ENCODE measurements around the gene KCNQ1. TPM values are rescaled to one million over a fixed set of nuclear protein-coding genes. Genes with fewer than 3 reads are reported as not detected.

KCNQ1 gene
- total RNA-seq, 1 donor from 2014 or later = 4.8 TPM

DNA sequence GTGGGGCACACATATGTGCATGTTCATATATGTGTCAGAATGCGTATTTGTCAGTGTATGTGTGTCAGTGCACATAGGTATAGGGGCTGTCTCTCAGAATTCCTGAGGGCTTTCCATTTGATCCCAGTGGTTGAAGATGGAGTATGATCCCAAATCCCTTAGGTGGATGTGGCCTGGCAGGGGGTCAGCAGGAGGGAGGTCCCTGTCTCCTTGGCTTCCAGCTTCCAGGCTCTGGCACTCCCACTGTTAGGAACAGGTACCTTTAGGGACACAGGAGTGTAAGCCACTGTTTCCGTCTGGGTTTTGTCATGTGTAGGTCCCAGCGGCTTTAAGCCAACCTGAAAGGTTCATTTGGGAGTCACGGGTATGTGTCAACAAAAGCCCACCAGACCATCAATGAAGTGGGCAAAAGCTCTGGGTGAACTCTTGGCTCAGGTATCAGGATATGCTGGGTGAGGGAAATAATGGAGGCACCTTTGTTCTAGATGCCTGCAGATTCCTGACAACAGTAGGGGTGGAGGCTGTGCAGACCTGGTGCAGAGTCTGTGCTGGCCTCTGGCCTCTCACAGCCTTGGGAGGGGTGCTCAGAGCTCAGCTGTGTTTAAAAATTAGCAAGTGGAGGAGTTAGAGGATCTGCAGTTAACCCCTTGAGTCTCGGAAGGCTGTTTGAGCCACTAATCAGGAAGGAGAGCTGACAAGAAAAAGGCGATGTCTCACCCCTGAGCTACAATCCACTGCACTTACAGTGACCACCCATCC is 246.0 kb downstream of the KCNQ1 start:
- TF ChIP-seq, protein P1, sequence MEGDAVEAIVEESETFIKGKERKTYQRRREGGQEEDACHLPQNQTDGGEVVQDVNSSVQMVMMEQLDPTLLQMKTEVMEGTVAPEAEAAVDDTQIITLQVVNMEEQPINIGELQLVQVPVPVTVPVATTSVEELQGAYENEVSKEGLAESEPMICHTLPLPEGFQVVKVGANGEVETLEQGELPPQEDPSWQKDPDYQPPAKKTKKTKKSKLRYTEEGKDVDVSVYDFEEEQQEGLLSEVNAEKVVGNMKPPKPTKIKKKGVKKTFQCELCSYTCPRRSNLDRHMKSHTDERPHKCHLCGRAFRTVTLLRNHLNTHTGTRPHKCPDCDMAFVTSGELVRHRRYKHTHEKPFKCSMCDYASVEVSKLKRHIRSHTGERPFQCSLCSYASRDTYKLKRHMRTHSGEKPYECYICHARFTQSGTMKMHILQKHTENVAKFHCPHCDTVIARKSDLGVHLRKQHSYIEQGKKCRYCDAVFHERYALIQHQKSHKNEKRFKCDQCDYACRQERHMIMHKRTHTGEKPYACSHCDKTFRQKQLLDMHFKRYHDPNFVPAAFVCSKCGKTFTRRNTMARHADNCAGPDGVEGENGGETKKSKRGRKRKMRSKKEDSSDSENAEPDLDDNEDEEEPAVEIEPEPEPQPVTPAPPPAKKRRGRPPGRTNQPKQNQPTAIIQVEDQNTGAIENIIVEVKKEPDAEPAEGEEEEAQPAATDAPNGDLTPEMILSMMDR (conservative IDR thresholded peaks at IDR 0.05) = no peak
- no peak for DNase-seq (ENCODE audit: extremely low spot score, unreplicated experiment)
- H3K9me3 Mint-ChIP-seq = no peaks in the 10 kb centered on the region
- H3K4me3 Mint-ChIP-seq = no peak overlapping the region
- H3K27me3 Mint-ChIP-seq = no peaks in the 10 kb centered on the region
- H3K27ac Mint-ChIP-seq = peak overlapping the region; percentile 22
- H3K36me3 Mint-ChIP-seq = peaks cover 10% of the 10 kb centered on the region
- H3K4me1 Mint-ChIP-seq (ENCODE audit: unreplicated experiment) = peaks cover 51% of the 10 kb centered on the region

DNA sequence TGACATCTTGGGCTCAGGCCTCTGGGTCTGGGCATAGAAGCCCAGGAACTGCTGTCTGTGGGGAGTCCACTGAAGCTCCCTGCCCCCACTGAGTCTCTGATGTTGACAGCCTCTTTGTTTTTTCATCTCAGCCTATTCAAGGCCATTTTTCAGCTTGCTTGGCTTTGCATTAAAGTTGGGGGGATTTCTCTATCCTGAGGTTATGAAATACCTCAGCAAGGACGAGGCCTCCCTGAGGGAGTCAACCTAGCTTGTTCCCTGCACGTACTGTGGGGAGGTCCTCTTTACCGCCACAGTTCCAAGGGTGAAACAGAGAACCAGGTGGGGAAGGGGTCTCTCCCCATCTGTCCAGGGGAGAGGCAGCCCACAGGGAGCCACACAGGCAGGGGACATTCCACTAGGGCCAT is 246.6 kb downstream of the KCNQ1 start:
- Mint-ChIP-seq H3K27ac (no peak overlapping the region), H3K27me3 (no peaks in the 10 kb centered on the region), H3K9me3 (no peaks in the 10 kb centered on the region), H3K4me1 (ENCODE audit: unreplicated experiment) (peaks cover 57% of the 10 kb centered on the region), H3K4me3 (no peak overlapping the region), H3K36me3 (peaks cover 10% of the 10 kb centered on the region)
- DNase-seq (ENCODE audit: extremely low spot score, unreplicated experiment) = no peak
- TF ChIP-seq, protein P1 (conservative IDR thresholded peaks at IDR 0.05) = no peak

DNA sequence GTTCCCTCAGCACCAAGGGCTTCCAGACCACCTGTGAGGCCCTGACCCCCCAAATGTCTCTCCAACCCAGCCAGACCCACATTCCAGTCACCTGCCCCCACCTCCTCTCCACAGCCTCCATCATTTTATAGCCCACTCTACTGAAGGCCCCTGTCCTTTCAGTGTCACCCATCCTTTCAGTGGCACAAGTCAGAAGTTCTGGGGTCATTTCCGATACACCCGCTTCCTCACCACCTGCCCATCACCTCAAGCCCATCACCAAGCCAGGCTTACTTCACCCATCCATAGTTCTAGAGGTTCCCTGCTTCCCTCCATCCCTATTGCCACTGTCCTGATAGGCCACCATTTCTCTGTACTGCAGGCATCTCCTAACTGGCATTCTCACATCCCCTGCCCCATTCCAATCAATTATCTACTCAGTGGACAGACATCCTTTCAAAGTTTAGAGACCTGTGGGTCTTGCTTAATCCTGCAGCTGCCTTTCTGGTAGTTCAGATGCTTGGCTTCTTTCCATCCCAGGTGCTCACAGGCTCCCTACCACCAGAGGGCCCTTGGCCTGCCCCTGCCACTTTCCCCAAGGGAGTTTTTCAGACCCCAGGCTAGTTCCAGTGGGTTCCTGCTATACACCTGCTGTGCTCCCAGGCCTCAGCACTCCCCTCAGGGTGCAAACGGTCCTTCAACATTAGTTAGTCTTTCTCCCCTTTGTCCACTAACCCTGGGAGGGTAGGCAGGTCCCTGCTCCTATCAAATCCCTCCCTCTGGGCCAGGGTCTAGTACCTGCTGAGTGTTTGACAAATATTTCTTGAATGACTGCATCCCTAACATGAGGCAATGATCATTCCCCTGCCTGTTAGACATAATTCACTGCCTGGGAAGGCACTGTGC is 247.4 kb downstream of the KCNQ1 start:
- DNase-seq (ENCODE audit: extremely low spot score, unreplicated experiment) = no peak
- Mint-ChIP-seq H3K4me1 (ENCODE audit: unreplicated experiment) (peaks cover 65% of the 10 kb centered on the region), H3K4me3 (peak overlapping the region; percentile 35), H3K36me3 (peaks cover 10% of the 10 kb centered on the region), H3K9me3 (no peaks in the 10 kb centered on the region), H3K27me3 (no peaks in the 10 kb centered on the region), H3K27ac (peak overlapping the region; percentile 70)
- TF ChIP-seq, protein P1 (conservative IDR thresholded peaks at IDR 0.05) = peak; percentile 62

DNA sequence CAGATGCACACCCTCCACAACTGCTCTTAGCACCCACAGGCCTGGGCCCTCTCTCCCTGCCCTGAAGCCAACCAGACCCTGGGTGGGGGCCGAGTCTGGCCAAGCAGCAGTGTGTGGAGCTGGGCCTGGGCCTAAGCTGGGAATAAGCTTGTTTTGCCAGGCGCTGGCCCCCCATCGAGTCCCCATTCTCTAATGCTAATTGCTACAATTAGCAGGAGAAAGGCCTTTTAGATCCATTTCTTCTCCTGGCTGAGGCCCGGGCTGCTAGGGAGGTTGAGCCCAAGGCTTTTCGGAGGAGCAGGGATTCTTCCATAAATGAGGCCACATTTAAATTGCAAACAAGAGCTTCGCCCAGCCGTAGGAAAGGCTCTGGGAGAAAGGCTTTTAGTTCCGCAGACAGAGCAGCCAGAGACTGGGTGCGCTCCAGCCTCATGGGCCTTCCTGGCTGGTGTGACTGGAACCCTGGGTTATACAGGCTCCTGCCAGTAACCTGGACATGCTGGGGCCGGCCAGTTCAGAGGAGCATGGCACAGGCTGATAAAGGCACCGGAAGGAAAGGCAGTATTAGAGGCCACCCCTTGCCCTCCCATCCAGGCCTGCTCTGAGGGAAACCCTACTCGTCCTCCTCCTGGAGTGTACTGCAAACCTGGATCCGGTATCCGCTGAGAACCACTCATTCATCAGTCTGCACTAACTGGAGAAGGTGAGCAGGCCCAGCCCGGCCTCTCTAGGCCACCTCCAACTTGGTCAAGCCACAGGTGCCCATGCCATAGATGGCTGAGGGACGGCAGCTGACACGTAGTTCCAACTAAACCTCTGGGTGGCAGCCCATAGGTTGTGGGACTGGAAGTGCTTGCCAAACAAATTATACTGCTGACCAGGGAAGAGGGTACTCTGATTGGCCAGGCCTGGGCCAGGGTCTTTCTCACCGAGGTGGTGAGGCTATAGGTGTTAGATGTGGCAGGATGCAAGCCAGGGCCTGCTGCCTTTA is 248.8 kb downstream of the KCNQ1 start:
- Mint-ChIP-seq H3K4me1 (ENCODE audit: unreplicated experiment) (peaks cover 77% of the 10 kb centered on the region), H3K4me3 (no peak overlapping the region), H3K36me3 (peaks cover 14% of the 10 kb centered on the region), H3K27ac (no peak overlapping the region), H3K9me3 (no peaks in the 10 kb centered on the region), H3K27me3 (peaks cover 3% of the 10 kb centered on the region)
- no peak for DNase-seq (ENCODE audit: extremely low spot score, unreplicated experiment)
- TF ChIP-seq, protein P1 (conservative IDR thresholded peaks at IDR 0.05) = peak; percentile 20

DNA sequence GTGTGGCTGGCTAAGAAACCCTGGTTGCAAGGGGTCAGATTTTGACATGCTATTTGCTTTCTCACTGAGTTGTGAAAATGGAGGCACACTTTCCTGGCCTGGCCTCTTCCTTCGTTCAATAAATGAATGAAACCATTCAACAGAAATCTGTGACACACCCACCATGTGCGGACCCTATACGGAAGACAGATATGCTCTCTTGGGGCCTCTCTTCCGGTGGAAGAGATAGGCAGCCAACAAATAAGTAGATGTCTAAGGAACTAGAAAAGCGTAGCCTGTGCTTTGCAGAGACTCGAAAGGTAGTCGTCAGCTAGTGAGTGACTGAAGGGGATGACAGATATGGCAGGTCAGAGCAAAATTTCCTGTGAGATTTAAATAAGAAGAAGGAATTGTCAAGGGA is 249.7 kb downstream of the KCNQ1 start:
- Mint-ChIP-seq H3K27ac (no peak overlapping the region), H3K4me3 (peak overlapping the region; percentile 28), H3K4me1 (ENCODE audit: unreplicated experiment) (peaks cover 78% of the 10 kb centered on the region), H3K9me3 (no peaks in the 10 kb centered on the region), H3K27me3 (peaks cover 3% of the 10 kb centered on the region), H3K36me3 (peaks cover 20% of the 10 kb centered on the region)
- DNase-seq (ENCODE audit: extremely low spot score, unreplicated experiment) = no peak
- TF ChIP-seq, protein P1 (conservative IDR thresholded peaks at IDR 0.05) = no peak

Data from type B pancreatic cell (in vitro differentiated cells).